Left lung (tissue), 10 donors: ENCODE data around the gene CRYBG2. TPM values are rescaled to one million over a fixed set of nuclear protein-coding genes. Genes with fewer than 3 reads are reported as not detected.
A peak's percentile ranks its signal among the peaks of the same experiment; 100 is the strongest.

ENCODE experiments used
- ATAC-seq: fragments of 200-7000 bp; cut with Tn5 transposase; one replicate; pipeline ENCODE4 v1.9.1; 2020; ENCODE audit warnings: moderate library complexity
- DNase-seq, 4 donors: peaks; one replicate each; pipeline ENCODE4 v3.0.0-alpha.2; 2013 to 2020
- H3K27ac ChIP-seq, 2 donors: fragments of 200-600 bp; sonication (generic) in 1 of 2; one replicate each; pipeline versions ENCODE4 v1.5.0 to v1.8.0; 2020 to 2021
- H3K27me3 ChIP-seq, 2 donors: fragments of 200-600 bp; sonication (generic) in 1 of 2; one replicate each; pipeline versions ENCODE4 v1.5.0 to v1.8.0; 2020 to 2021
- H3K36me3 ChIP-seq, 2 donors: fragments of 200-600 bp; sonication (generic) in 1 of 2; one replicate each; pipeline versions ENCODE4 v1.5.0 to v1.8.0; 2020 to 2021
- H3K4me1 ChIP-seq, 2 donors: fragments of 200-600 bp; one replicate each; pipeline ENCODE4 v1.8.0; 2021
- H3K4me3 ChIP-seq, 2 donors: fragments of 200-600 bp; sonication (generic) in 1 of 2; one replicate each; pipeline versions ENCODE4 v1.5.0 to v1.8.0; 2020 to 2021; ENCODE audit warnings: mild to moderate bottlenecking in 1 of 2
- H3K9me3 ChIP-seq, 2 donors: fragments of 200-600 bp; sonication (generic) in 1 of 2; one replicate each; pipeline versions ENCODE4 v1.5.0 to v1.8.0; 2020 to 2021
- CTCF ChIP-seq, 2 donors: fragments of 200-600 bp; sonication (generic) in 1 of 2; IDR thresholded peaks; one replicate each; pipeline versions ENCODE4 v1.5.0 to v1.8.0; 2021; ENCODE audit warnings: antibody characterized with exemption in 2 of 2
- intact Hi-C, 2 donors: fragments of 100-400 bp; cut with DNase I; formaldehyde crosslinking; loops; one replicate each; pipeline versions ENCODE4 v1.11.2 to v1.14.2; 2022
- polyA plus RNA-seq, 6 donors: library from polyadenylated mRNA; unstranded; fragments of 120-200 nt; gene quantifications; one replicate each; pipeline ENCODE4 v1.2.1, GENCODE V29; 2013; ENCODE audit not compliant: insufficient read length in 6 of 6
- total RNA-seq, 2 donors: library from RNA; stranded (reverse); fragmentation: NEBNext Ultra II Directional; extraction: Animal tissue kit (Norgen Biotek cat#: 25700); gene quantifications; one replicate each; pipeline ENCODE4 v1.2.1, GENCODE V29; 2021
- donor health status: DM: no; HTN: yes; CAD: no.
- donor health status: DM: no; HTN: no; CAD: no.

CRYBG2 gene
- total and polyA plus RNA-seq, 8 donors = 0.94 to 7.6 (median 1.7) TPM

- no peak for DNase-seq
- Histone ChIP-seq H3K27ac (peak overlapping the region in 1 of 2 donors; percentile 90), H3K36me3 (no peaks in the 10 kb centered on the region), H3K9me3 (no peaks in the 10 kb centered on the region), H3K4me3 (peak overlapping the region in 1 of 2 donors; percentile 68), H3K4me1 (peaks cover 0 to 53% of the 10 kb centered on the region in 2 donors), H3K27me3 (no peaks in the 10 kb centered on the region)
- no peak for TF ChIP-seq CTCF (IDR thresholded peaks at IDR 0.05)
- ATAC-seq = no peak
- intact Hi-C loops = no loop called here
These were observed 46.6 kb downstream of the CRYBG2 start for GRCh38 chr1:26307363-26307781.

DNA sequence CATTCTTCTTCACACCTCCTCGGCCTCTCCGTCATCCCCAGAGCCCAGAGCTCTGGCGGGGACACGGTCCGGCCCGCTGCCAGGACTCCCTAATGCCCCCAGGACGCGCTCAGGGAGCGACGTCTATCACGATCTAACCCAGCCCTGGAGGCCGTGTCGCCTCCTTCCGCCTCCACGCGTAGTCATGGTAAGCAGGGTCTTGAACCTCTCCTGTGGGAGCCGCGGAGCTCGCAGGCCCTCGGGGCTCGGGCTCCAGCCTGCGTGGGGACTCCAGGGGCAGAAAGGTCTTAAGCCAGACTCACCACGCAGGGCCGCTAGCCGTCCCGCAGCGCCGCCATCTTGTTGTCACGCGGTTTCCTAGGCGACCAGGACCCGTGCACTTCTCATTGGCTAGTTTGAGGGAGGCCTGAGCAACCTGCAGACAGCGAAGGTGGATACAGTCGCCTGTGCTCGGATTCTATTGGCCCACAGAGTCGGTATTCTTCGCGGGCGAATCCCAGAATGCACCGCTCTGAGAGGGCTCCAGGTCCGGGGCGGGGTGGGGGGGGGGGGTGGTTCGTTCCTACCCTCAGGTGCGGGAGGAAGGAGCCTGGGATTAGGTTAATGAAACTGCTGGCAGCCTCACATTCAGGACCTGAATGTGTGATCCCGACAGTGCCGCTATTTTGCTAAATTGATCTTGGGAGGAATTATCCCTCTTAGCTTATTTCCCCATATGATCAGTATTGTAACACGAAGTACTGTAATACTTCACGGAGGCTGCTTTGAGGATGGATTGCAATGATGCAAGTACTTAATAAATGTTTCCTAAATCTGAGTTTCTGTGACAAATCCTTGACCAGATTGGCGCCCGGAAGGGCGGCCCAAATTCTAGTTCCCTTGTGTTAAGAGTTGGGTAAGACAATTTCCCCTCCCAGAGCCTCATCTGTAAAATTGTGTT, 47.4 kb downstream of the CRYBG2 start, which contains the start of gene UBXN11:
Gene UBXN11 (minus strand): TSS at position 347 of the 940 bp plus-strand sequence. CDS start 3,753 bp downstream, outside the sequence.
- no peaks in the 10 kb centered on the region for H3K9me3 ChIP-seq
- no peak for TF ChIP-seq CTCF (IDR thresholded peaks at IDR 0.05)
- H3K4me3 ChIP-seq = peak within 1 kb of the TSS; percentile 68 to 81
- H3K36me3 ChIP-seq = no peaks in the 10 kb centered on the region
- H3K4me1 ChIP-seq = peaks cover 0 to 53% of the 10 kb centered on the region in 2 donors
- peak within 1 kb of the TSS; percentile 69 to 90 for H3K27ac ChIP-seq
- ATAC-seq (peak; percentile 99), DNase-seq (peak; percentile 77 to 95 (median 92))
- intact Hi-C loops = no loop called here
- H3K27me3 ChIP-seq = no peaks in the 10 kb centered on the region

GRCh38 chr1:26305667-26306289, 48.2 kb downstream of the CRYBG2 start:
- Histone ChIP-seq H3K9me3 (no peaks in the 10 kb centered on the region), H3K36me3 (no peaks in the 10 kb centered on the region), H3K4me1 (peaks cover 0 to 53% of the 10 kb centered on the region in 2 donors), H3K4me3 (peak overlapping the region; percentile 68 to 81), H3K27me3 (no peaks in the 10 kb centered on the region), H3K27ac (peak overlapping the region; percentile 69 to 90)
- no peak for TF ChIP-seq CTCF (IDR thresholded peaks at IDR 0.05)
- no peak for DNase-seq
- no peak for ATAC-seq
- intact Hi-C loops = no loop called here

- Histone ChIP-seq H3K4me1 (peaks cover 0 to 51% of the 10 kb centered on the region in 2 donors), H3K9me3 (no peaks in the 10 kb centered on the region), H3K27ac (no peak overlapping the region), H3K4me3 (no peak overlapping the region), H3K36me3 (no peaks in the 10 kb centered on the region), H3K27me3 (no peaks in the 10 kb centered on the region)
- DNase-seq (no peak), ATAC-seq (no peak)
- TF ChIP-seq CTCF (IDR thresholded peaks at IDR 0.05) = no peak
- intact Hi-C loops = no loop called here
These were observed 51.1 kb downstream of the CRYBG2 start for GRCh38 chr1:26302733-26303405.
